ENCODE measurements around the gene GCLC.
"Not testable (repeated sequence)": the region's sequence is repeated elsewhere in the genome, so short reads cannot be mapped to it uniquely, and the experiment has no call there.

DNA sequence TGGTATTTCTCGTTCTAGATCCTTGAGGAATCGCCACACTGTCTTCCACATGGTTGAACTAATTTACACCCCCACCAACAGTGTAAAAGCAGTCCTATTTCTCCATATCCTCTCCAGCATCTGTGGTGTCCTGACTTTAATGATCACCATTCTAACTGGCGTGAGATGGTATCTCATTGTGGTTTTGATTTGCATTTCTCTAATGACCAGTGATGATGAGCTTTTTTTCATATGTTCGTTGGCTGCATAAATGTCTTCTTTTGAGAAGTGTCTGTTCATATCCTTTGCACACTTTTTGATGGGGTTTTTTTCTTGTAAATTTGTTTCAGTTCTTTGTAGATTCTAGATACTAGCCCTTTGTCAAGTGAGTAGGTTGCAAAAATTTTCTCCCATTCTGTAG is 64.1 kb downstream of the GCLC start:
- TF ChIP-seq MXI1 (IDR thresholded peaks at IDR 0.05; ENCODE audit: low read depth, low read length); SPI1 (IDR thresholded peaks at IDR 0.05; ENCODE audit: borderline replicate concordance, insufficient read depth, low read depth, low read length): not testable (repeated sequence)

Measured in GM12878 (cell line).